ENCODE data around the gene MMP19. TPM values are rescaled to one million over a fixed set of nuclear protein-coding genes. Genes with fewer than 3 reads are reported as not detected.

The MMP19 gene
- total RNA-seq, 3 donors from 2014 or later, result 1.7 to 6.6 (median 5.0) TPM

- TF ChIP-seq CTCF (IDR thresholded peaks at IDR 0.05), result no peak
- peak; percentile 47 for ATAC-seq
- peak overlapping the region; percentile 44 for H3K4me3 ChIP-seq
- DNase-seq, result peak; percentile 85 to 88 (median 86)
- H3K9me3 ChIP-seq, result no peaks in the 10 kb centered on the region
- intact Hi-C loops (cut with DNase I, micrococcal nuclease), result no loop called here
- H3K4me1 ChIP-seq (ENCODE audit: low read depth), result peaks cover 16% of the 10 kb centered on the region
- peaks cover 5% of the 10 kb centered on the region for H3K36me3 ChIP-seq (ENCODE audit: low read depth)
Observed at GRCh38 chr12:55830601-55831446, 11.9 kb downstream of the MMP19 start.

GRCh38 chr12:55829967-55830600 is 12.7 kb downstream of the MMP19 start:
- H3K36me3 ChIP-seq (ENCODE audit: low read depth), result peaks cover 5% of the 10 kb centered on the region
- peak overlapping the region; percentile 44 for H3K4me3 ChIP-seq
- H3K9me3 ChIP-seq, result no peaks in the 10 kb centered on the region
- intact Hi-C loops (cut with DNase I, micrococcal nuclease), result no loop called here
- peak; percentile 45 for ATAC-seq
- peak; percentile 61 to 81 (median 80) for DNase-seq
- peaks cover 21% of the 10 kb centered on the region for H3K4me1 ChIP-seq (ENCODE audit: low read depth)
- no peak for TF ChIP-seq CTCF (IDR thresholded peaks at IDR 0.05)

GRCh38 chr12:55828357-55828756 is 14.4 kb downstream of the MMP19 start:
- no peak for ATAC-seq
- intact Hi-C loops (cut with DNase I, micrococcal nuclease), result no loop called here
- Histone ChIP-seq H3K4me1 (ENCODE audit: low read depth) (peaks cover 29% of the 10 kb centered on the region), H3K9me3 (no peaks in the 10 kb centered on the region), H3K4me3 (no peak overlapping the region), H3K36me3 (ENCODE audit: low read depth) (peaks cover 5% of the 10 kb centered on the region)
- TF ChIP-seq CTCF (IDR thresholded peaks at IDR 0.05), result no peak
- no peak for DNase-seq

- Histone ChIP-seq H3K4me3 (no peak overlapping the region), H3K9me3 (no peaks in the 10 kb centered on the region), H3K4me1 (ENCODE audit: low read depth) (peaks cover 29% of the 10 kb centered on the region), H3K36me3 (ENCODE audit: low read depth) (peaks cover 5% of the 10 kb centered on the region)
- TF ChIP-seq CTCF (IDR thresholded peaks at IDR 0.05), result no peak
- no peak for DNase-seq
- intact Hi-C loops (cut with DNase I, micrococcal nuclease), result no loop called here
- no peak for ATAC-seq
Observed at GRCh38 chr12:55827806-55828205, 14.9 kb downstream of the MMP19 start.

GRCh38 chr12:55824726-55825125 is 18.0 kb downstream of the MMP19 start:
- Histone ChIP-seq H3K4me3 (no peak overlapping the region), H3K9me3 (no peaks in the 10 kb centered on the region), H3K4me1 (ENCODE audit: low read depth) (peaks cover 29% of the 10 kb centered on the region), H3K36me3 (ENCODE audit: low read depth) (peaks cover 13% of the 10 kb centered on the region)
- DNase-seq, result no peak
- intact Hi-C loops (cut with DNase I, micrococcal nuclease), result no loop called here
- no peak for ATAC-seq
- TF ChIP-seq CTCF (IDR thresholded peaks at IDR 0.05), result no peak

Data from mucosa of descending colon (tissue), 3 donors.